Hematopoietic multipotent progenitor cell treated with erythropoietin and hydrocortisone succinate and interleukin-3 and kit ligand, for 6 days (in vitro differentiated cells): Measurements from ENCODE around the gene AOPEP.

Source experiments
- DNase-seq: peaks from one replicate; pipeline ENCODE4 v3.0.0-alpha.2; 2015

AOPEP gene

GRCh38 chr9:95025213-95026147 is 299.0 kb downstream of the AOPEP start:
- no peak for DNase-seq

DNA sequence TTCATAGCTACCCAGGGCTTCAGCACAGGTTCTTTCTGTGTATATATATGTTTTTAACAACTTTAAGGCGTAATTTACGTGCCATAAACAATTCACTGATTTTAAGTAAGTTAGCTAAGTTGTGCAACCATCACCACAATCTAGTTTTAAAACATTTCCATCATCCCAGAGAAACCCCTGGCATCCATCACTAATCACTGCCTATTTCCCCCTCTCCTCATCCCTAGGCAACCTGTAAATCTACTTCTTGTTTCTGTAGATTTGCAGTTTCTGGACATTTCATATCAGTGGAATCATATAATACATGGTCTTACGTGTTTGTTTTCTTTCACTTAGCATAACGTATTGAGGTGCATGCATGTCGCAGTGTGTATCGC is 299.6 kb downstream of the AOPEP start:
- no peak for DNase-seq

- DNase-seq, result no peak
Measured at GRCh38 chr9:95027914-95028852, 301.7 kb downstream of the AOPEP start.

DNA sequence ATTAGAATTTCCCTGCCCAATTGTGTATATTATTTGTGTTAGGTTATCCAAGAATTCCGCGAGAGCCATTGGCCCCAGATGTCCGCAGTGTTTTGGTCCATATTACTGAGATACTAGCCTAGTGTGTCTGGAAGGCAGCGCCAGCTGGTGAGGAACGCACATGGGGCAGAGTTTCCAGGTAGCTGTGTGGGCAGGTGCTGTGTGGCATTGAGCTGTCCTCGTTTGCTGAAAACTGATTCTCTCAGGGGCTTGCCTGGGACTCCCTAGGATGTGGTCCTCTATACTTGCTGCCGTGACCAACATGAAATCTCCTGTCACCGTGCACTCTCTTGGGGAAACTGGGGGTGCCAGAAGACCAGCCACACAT is 302.3 kb downstream of the AOPEP start:
- no peak for DNase-seq

- DNase-seq, result no peak
Measured at GRCh38 chr9:95029288-95029687, 302.8 kb downstream of the AOPEP start.

DNA sequence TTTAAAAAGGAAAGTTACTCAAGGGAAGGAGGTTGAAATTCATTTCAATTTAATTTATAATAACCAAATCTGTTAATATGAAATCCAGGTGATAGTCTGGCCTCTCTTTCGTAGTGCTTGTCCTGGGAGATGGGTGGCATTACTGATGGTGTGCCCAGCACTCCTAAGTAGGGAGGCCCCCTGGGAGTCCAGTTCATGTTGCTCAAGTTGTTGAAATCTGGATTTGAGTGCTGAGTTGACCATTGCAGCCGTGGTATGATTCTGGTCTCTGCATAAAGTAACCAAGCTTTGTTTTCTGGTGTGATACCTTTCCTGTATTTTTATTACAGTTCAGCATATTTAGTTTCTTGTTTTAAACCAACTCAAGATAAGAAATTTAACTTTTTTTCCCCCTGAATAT is 303.2 kb downstream of the AOPEP start:
- DNase-seq, result no peak

GRCh38 chr9:95030344-95030743 is 303.8 kb downstream of the AOPEP start:
- DNase-seq, result no peak

- DNase-seq, result no peak
Measured at GRCh38 chr9:95030920-95031642, 304.6 kb downstream of the AOPEP start.

- no peak for DNase-seq
Measured at GRCh38 chr9:95031711-95032461, 305.4 kb downstream of the AOPEP start.

GRCh38 chr9:95032580-95033341 is 306.3 kb downstream of the AOPEP start:
- DNase-seq, result no peak

DNA sequence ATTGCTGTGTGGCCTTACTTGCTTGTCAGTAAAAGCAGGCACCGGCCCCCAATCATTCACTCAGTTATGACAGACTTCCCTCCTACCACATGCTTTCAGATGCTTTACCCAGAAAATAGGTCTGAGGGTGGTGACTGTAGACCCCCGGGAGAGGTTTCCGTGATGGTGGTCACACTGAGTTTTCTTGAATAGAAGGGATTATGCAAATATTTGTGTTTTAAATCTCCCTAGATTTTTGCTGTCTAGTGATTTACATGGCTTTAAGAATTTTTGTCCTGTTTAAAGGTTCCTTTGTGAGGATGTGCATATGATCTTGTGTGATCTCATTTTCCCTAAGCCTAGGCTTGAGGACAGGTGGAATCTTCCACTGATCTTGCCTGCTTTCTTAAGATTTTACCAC is 309.3 kb downstream of the AOPEP start:
- no peak for DNase-seq

GRCh38 chr9:95036676-95037075 is 310.2 kb downstream of the AOPEP start:
- no peak for DNase-seq

DNA sequence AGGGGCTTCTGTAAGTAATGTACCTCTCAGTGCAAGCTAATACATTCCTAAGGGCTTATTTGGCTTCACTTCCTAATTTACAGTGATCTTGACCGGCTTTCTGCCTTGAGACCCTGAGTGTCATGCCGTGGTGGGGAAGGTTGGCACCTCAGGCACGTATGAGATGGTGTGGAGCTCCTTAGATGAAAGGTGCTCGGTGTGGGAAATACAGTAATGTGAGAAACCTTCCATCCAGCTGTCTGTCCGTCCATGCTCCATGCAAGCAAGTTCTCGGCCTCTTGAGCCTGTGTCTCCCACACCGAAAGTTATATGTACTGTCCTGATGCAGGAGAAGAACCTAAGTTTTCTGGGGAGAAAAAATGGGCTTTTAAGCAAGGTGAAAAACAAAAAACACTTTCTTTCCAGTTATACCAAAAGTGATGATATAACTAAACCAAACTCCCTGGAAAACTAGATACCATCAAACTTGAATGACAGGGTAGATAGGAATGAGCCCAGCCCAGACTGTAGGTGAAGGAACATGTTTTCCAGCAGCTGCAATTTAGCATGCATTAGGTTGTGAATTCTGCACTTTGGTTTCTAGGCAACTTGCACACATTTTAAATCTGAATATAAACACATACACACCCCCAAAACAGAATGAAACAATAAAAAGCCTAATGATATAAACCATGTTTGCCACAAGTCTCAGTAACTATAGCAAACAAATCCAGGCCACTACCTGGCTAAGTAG is 311.5 kb downstream of the AOPEP start:
- no peak for DNase-seq

- no peak for DNase-seq
Measured at GRCh38 chr9:95038666-95039065, 312.2 kb downstream of the AOPEP start.

DNA sequence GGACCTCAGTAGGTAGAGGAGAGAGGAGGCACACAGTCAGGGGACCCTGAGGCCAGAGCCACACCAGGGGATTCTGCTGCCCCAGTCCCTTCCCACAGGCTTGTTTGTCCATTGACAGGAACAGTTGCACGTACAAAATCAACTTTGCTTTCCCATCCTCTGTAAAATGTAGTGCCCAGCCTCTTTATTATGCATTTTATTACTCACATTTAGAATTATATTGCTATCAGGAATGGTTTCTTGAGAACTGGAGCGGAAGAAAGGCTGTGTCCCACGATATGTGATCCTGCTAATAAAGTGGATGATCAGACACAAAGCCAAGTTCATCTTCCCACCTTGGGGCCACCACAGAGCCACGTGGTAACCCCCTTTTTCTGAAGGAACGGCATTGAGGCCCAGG is 313.6 kb downstream of the AOPEP start:
- no peak for DNase-seq

DNA sequence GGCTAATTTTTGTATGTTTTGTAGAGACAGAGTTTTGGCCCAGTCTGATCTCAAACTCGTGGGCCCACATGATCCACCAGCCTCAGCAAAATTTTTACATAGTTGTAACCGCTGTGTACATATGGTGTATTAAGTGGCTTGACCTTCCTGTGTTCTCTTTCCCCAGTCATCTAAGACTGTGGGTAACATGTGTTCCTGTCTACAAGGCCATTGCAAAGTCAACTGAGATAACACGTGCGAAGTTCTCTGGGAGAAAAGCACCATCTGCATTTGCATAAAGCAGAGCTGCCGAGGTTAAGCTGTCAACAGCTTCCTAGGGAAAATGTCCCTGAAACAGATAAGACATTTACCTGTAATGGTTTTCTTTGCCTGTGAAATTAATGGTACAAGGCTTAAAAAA is 317.3 kb downstream of the AOPEP start:
- DNase-seq, result no peak

DNA sequence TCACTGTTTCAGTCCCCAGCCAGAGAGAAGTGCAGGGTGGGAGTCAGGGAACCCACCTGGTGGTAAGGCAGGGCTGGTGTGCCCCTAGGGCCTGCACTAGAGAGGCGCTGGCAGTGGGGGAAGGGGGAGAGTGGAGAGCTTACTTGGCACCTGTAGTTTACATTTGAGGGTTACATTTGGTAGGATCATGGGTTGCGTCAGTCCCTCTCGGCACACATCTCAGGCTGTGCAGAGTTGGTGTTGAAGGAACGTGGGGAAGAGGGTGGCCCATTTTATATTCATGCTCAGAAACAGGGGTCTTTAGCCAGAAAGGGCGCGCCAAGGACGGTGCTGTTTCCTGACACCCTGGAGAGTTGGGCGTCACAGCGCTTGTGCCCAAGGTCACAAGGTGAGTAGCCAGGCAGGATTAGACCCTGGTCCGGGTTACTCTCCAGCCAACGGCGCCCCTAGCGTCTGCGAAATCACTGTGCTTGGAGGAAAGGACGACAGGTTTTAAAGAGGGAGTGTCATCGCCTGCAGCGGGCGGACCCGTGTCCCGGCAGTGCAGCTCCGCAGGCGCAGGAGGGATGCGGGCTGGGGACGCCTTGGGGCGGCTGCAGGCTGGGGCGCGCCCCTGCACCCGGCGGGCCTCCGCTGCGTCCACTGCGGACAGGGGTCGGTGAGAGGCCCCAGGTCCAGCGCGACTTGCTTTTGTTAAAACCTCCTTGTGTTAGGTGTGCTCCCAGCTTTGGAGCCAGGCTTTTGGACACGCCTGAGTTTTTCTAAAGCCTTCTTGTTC is 318.4 kb downstream of the AOPEP start:
- no peak for DNase-seq

DNA sequence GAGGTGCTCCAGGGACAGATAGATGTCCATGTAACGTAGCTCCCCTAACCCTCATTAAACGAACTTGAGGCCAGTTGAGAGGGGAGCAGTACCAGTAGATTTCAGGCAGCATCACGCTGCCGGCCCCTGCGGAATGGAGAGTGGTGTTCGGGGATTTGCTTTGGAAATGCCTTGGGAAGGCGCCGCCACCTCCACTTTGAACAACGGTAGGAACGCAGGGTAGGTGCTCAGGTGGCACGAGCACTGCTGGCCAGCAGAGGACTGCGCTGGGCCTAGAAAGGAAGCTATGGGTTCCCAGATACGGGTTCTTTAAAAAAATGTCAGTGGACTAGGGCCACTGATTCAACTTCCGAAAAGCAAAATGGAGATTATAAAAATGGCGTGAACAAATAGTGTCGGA is 319.3 kb downstream of the AOPEP start:
- no peak for DNase-seq

- DNase-seq, result no peak
Measured at GRCh38 chr9:95047452-95048224, 321.1 kb downstream of the AOPEP start.
